Measurements from ENCODE around the gene GALNT14.

The GALNT14 gene

GRCh38 chr2:30971231-30972025 lies 166.8 kb downstream of the GALNT14 start:
- Histone ChIP-seq H3K9me3 (no peaks in the 10 kb centered on the region), H3K36me3 (replicated peaks) (no peaks in the 10 kb centered on the region), H3K4me3 (no peak overlapping the region), H3K4me1 (no peaks in the 10 kb centered on the region), H3K27me3 (ENCODE audit: low read depth) (no peaks in the 10 kb centered on the region)
- in situ Hi-C loops (cut with MboI; ENCODE audit: low sequenced_read_pairs) = no loop called here
- no peak for DNase-seq (ENCODE audit: low spot score in 2 of 2)

DNA sequence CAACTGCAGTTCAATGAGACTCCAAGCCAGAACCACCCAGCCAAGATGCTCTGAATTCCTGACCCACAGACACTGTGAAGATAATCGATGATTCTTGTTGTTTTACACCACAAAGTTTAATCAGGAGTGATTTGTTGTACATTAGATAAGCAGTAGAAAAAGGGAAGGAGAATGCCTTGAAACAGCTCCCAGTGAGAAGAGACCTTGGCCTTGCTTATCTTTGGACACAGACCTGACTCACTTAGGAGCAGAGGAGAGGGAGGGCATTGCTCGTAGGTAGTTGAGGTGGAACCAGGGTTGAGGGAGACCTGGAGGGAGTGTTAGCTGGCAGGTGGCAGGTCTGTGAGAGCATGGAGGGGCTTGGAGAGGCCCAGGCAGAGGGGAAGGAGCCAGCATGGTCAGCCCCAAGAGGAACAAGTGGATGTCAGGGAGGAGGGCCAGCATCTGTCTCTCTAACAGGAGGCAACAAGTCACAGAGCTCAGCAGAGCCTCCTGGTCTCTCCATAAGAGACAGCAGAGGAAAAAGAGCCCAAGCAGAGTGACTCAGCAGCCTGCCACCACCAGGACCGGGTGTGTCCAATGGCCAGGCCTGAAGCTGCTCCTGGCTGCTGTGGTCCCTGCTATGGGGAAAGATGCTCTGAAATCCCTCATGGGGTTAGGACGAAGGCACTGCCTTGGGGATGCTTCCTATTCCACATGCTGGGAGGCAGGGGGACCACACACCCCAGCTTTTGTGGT lies 169.4 kb downstream of the GALNT14 start:
- no peaks in the 10 kb centered on the region for H3K27me3 ChIP-seq (ENCODE audit: low read depth)
- in situ Hi-C loops (cut with MboI; ENCODE audit: low sequenced_read_pairs) = no loop called here
- no peak for DNase-seq (ENCODE audit: low spot score in 2 of 2)

DNA sequence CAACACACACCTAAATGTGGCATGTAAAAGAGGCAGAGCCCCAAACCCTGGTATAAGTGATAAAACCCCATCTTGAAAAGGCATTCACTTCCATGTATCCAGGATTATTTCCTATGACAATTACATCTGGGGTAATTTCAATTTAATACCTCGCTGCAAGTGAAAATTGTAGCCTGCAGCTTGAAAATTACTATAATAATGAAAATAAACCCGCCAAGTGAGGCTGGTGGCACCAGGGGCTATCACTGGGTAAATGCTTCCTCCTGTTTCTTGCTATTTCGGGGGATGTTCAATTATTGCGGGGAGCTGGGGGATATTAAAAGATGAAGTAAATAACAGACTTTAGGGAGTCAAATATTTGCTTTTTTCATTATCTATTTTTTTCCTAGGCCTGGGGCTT lies 171.5 kb downstream of the GALNT14 start:
- DNase-seq (ENCODE audit: low spot score in 2 of 2) = no peak
- in situ Hi-C loops (cut with MboI; ENCODE audit: low sequenced_read_pairs) = no loop called here
- H3K4me3 ChIP-seq = no peak overlapping the region
- H3K36me3 ChIP-seq (replicated peaks) = no peaks in the 10 kb centered on the region
- H3K27me3 ChIP-seq (ENCODE audit: low read depth) = no peaks in the 10 kb centered on the region
- no peaks in the 10 kb centered on the region for H3K9me3 ChIP-seq
- no peaks in the 10 kb centered on the region for H3K4me1 ChIP-seq

More for the DNA sequence above, 169.4 kb downstream of the GALNT14 start:
- Histone ChIP-seq H3K9me3 (no peaks in the 10 kb centered on the region), H3K36me3 (replicated peaks) (no peaks in the 10 kb centered on the region), H3K4me3 (no peak overlapping the region), H3K4me1 (no peaks in the 10 kb centered on the region)

DNA sequence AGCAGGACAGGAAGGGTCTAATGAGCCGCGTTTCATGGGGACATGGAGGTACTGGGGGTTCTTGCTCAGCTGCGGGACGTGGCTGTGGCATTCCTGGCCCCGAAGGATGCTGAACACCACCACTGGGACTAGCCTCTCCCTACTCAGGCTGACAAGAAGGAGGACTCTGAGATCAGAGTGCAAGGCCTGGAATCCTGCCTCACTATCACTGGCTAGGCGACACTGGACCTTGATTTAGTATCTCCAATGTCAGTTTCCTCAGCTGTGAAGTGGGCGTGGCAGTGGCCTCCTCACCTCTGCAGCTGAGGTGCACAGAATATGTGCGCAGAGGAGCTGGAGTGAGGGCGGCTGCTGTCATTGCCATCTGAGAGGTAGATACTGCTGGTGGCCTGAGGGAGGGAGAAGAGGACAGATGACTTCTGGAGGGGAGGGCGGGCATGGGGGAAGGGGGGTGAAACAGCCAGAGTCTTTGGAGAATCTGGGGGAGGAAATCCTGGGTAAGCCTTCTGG lies 173.2 kb downstream of the GALNT14 start:
- H3K4me3 ChIP-seq = no peak overlapping the region
- H3K4me1 ChIP-seq = no peaks in the 10 kb centered on the region
- H3K9me3 ChIP-seq = no peaks in the 10 kb centered on the region
- DNase-seq (ENCODE audit: low spot score in 2 of 2) = no peak
- no peaks in the 10 kb centered on the region for H3K36me3 ChIP-seq (replicated peaks)
- H3K27me3 ChIP-seq (ENCODE audit: low read depth) = no peaks in the 10 kb centered on the region
- in situ Hi-C loops (cut with MboI; ENCODE audit: low sequenced_read_pairs) = no loop called here

DNA sequence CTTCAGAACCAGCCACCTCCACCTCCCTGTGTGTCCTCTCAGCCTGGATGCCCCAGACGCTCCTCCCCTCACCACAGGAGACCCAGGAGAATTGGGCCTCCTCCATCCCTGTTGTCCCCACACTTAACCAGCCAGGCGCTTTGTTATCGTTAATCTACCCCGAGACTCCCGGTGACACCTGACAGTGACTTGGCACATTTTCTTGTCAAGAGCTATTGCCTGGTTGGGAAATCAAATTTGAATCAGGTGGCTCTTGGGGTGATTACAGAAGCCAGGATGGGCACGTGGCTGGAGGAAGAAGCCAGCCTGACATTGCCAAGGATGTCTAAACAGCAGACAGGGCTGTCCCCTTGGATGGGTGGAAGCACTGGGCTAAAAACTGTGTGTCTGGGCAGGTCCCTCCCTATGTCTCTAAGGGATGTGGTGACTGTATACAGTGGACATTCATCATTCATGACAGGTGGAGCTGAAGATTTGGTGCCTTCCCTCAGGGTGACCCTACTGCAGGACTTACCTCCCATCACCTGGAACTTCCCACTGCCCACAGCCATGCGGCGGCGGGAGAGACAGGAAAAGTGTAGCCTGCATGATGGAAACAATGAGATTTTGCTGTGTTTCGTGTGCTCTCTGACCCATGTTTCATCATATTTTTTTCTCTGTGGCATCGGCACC lies 173.8 kb downstream of the GALNT14 start:
- no peak for DNase-seq (ENCODE audit: low spot score in 2 of 2)
- Histone ChIP-seq H3K27me3 (ENCODE audit: low read depth) (no peaks in the 10 kb centered on the region), H3K36me3 (replicated peaks) (no peaks in the 10 kb centered on the region), H3K4me1 (no peaks in the 10 kb centered on the region), H3K4me3 (no peak overlapping the region), H3K9me3 (no peaks in the 10 kb centered on the region)
- in situ Hi-C loops (cut with MboI; ENCODE audit: low sequenced_read_pairs) = no loop called here

GRCh38 chr2:30963184-30963583 lies 175.1 kb downstream of the GALNT14 start:
- H3K4me1 ChIP-seq = no peaks in the 10 kb centered on the region
- H3K36me3 ChIP-seq (replicated peaks) = no peaks in the 10 kb centered on the region
- in situ Hi-C loops (cut with MboI; ENCODE audit: low sequenced_read_pairs) = no loop called here
- H3K9me3 ChIP-seq = no peaks in the 10 kb centered on the region
- H3K27me3 ChIP-seq (ENCODE audit: low read depth) = no peaks in the 10 kb centered on the region
- no peak overlapping the region for H3K4me3 ChIP-seq
- DNase-seq (ENCODE audit: low spot score in 2 of 2) = no peak

DNA sequence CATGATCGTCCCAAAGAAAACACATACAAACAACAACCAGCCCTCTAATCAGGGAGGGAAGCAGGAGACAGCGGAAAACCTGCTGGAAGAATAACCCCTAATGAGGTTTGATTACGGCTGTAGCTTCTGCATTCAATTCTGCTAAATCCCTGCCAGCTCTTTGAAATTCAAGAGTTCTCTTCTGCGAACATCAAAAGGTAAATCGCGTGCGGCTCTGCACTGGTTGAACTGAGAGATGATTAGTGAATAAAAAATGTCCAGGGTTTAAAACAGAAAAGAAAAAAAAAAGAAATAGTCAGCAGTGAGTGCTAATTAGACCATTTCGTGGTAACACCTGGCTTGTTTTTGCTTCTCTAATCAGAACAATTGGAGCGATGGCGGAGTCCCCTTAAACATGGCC lies 178.0 kb downstream of the GALNT14 start:
- in situ Hi-C loops (cut with MboI; ENCODE audit: low sequenced_read_pairs) = no loop called here
- no peak for DNase-seq (ENCODE audit: low spot score in 2 of 2)

GRCh38 chr2:30959653-30960052 lies 178.6 kb downstream of the GALNT14 start:
- no peaks in the 10 kb centered on the region for H3K4me1 ChIP-seq
- in situ Hi-C loops (cut with MboI; ENCODE audit: low sequenced_read_pairs) = no loop called here
- H3K9me3 ChIP-seq = no peaks in the 10 kb centered on the region
- no peak overlapping the region for H3K4me3 ChIP-seq
- H3K36me3 ChIP-seq (replicated peaks) = no peaks in the 10 kb centered on the region
- H3K27me3 ChIP-seq (ENCODE audit: low read depth) = no peaks in the 10 kb centered on the region
- DNase-seq (ENCODE audit: low spot score in 2 of 2) = no peak

More for the DNA sequence above, 178.0 kb downstream of the GALNT14 start:
- Histone ChIP-seq H3K4me3 (no peak overlapping the region), H3K4me1 (no peaks in the 10 kb centered on the region), H3K36me3 (replicated peaks) (no peaks in the 10 kb centered on the region), H3K9me3 (no peaks in the 10 kb centered on the region), H3K27me3 (ENCODE audit: low read depth) (no peaks in the 10 kb centered on the region)

DNA sequence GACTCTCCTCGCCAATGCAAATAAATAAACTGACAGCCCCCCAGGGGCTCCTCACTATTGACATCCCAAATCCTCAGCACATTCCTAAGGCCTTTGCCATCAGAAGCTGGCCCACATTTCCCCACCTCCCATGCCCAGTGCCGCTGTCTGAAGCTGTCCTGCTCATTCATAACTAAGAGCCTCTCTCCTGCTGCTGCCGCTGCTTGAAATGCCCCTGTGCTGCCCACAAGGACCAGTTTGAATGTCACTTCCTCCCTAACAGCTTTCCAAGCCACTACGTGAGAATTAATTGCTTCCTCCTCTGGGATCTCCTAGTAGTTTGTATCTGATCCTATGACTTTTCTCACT lies 179.3 kb downstream of the GALNT14 start:
- H3K4me3 ChIP-seq = no peak overlapping the region
- H3K9me3 ChIP-seq = no peaks in the 10 kb centered on the region
- H3K36me3 ChIP-seq (replicated peaks) = no peaks in the 10 kb centered on the region
- H3K27me3 ChIP-seq (ENCODE audit: low read depth) = no peaks in the 10 kb centered on the region
- no peak for DNase-seq (ENCODE audit: low spot score in 2 of 2)
- in situ Hi-C loops (cut with MboI; ENCODE audit: low sequenced_read_pairs) = no loop called here
- no peaks in the 10 kb centered on the region for H3K4me1 ChIP-seq

DNA sequence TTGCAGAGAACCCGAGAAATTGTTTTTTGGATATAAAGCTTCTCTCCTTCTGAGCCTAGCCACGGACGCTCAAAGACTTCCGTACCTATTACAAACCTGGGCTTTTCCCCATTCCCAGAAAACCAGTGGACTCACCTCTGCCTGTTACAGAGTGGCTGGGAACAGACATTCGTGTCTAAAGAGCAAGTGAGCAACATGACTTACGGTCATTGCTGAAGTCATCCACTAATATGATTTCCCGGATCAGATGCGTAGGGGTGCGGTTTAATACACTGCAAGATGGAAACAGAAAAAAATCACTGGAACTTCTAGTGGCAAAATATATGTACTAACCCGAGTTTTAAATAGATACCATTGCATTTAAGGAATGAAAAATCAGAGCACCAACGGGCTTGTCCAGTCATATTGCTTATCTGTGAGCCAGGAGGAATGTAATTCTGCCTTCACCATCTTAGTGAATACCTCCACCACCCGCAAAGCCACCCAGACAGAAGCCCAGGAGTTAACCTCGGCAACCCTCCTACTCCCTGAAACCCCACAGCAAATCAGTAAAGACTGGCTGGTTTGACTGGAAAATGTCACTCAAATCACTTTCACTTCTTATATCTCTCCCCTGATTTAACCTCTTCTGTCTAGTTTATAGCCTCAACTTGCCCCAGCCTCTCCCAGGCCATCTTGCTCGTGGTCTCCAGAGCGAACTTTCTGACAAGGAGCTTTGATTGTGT lies 179.9 kb downstream of the GALNT14 start:
- Histone ChIP-seq H3K9me3 (no peaks in the 10 kb centered on the region), H3K27me3 (ENCODE audit: low read depth) (no peaks in the 10 kb centered on the region), H3K4me3 (no peak overlapping the region), H3K4me1 (no peaks in the 10 kb centered on the region), H3K36me3 (replicated peaks) (no peaks in the 10 kb centered on the region)
- no peak for DNase-seq (ENCODE audit: low spot score in 2 of 2)
- in situ Hi-C loops (cut with MboI; ENCODE audit: low sequenced_read_pairs) = no loop called here

GRCh38 chr2:30957591-30957990 lies 180.6 kb downstream of the GALNT14 start:
- no peak overlapping the region for H3K4me3 ChIP-seq
- in situ Hi-C loops (cut with MboI; ENCODE audit: low sequenced_read_pairs) = no loop called here
- no peak for DNase-seq (ENCODE audit: low spot score in 2 of 2)
- no peaks in the 10 kb centered on the region for H3K27me3 ChIP-seq (ENCODE audit: low read depth)
- H3K9me3 ChIP-seq = no peaks in the 10 kb centered on the region
- H3K36me3 ChIP-seq (replicated peaks) = no peaks in the 10 kb centered on the region
- H3K4me1 ChIP-seq = no peaks in the 10 kb centered on the region

DNA sequence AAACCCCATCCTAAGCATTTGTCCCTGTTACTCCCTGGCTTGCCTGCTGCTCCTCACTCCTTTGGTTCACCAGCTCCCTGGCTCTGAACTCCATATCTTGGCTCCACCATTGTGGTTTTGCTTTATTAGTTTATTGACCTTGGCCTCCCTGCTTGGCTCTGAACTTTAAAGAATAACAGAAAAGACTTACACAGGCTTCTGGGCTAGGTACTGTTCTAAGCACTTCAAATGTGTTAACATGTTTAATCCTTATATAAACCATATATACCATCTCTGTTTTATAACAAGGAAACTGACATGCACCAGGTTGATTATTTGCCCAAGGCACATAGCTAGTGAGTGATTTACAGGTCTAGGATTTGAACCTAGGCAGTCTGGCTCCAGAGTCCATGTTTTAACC lies 181.2 kb downstream of the GALNT14 start:
- Histone ChIP-seq H3K4me1 (no peaks in the 10 kb centered on the region), H3K27me3 (ENCODE audit: low read depth) (no peaks in the 10 kb centered on the region), H3K36me3 (replicated peaks) (no peaks in the 10 kb centered on the region), H3K9me3 (no peaks in the 10 kb centered on the region), H3K4me3 (no peak overlapping the region)
- in situ Hi-C loops (cut with MboI; ENCODE audit: low sequenced_read_pairs) = no loop called here
- DNase-seq (ENCODE audit: low spot score in 2 of 2) = no peak

DNA sequence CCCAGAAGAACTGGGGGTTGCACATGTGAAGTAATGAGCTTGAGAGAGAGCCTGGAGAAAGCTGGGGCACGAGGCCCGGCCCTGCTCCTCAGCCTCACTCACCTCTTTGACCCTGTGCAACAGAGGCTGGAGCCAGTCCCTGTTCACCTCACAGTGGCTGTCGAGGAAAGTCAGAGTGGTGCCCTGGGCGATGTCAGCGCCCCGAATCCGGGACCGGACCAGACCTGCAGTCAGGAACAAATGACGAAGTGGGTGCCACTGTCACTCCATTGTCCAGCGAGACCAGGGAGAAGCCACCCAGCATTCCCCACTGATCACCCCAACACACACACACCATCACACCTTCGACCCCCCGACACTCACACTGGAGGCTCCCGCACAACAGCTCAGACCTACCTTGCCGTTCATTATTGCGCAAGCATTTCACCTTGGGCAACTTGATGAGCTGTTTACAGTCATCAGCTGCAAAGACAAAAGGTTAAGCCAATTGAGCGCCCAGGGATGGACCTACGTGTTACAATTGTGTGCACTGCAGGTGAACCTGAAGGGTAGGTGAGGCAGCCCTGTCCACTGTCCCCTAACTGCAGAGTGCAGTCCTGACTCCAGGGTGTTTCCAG lies 182.6 kb downstream of the GALNT14 start:
- Histone ChIP-seq H3K4me1 (no peaks in the 10 kb centered on the region), H3K9me3 (no peaks in the 10 kb centered on the region), H3K36me3 (replicated peaks) (no peaks in the 10 kb centered on the region), H3K27me3 (ENCODE audit: low read depth) (no peaks in the 10 kb centered on the region), H3K4me3 (no peak overlapping the region)
- in situ Hi-C loops (cut with MboI; ENCODE audit: low sequenced_read_pairs) = no loop called here
- DNase-seq (ENCODE audit: low spot score in 2 of 2) = no peak

Measured in HAP-1 (cell line).